DOHH2 (cell line): Measurements from ENCODE around the gene PARVB.

Experiments
- H3F3A ChIP-seq: fragments of 200-600 bp; sonication (generic), shearing (Covaris generic); 2 replicates; pipeline ENCODE4 v1.6.0; 2016; ENCODE audit warnings: antibody characterized with exemption, mild to moderate bottlenecking; ENCODE audit not compliant: control insufficient read depth, insufficient read depth
- H3K27ac ChIP-seq: fragments of 200-600 bp; sonication (generic); 2 replicates; pipeline ENCODE4 v1.5.1; 2014; ENCODE audit warnings: low read depth, mild to moderate bottlenecking, low read length, moderate library complexity
- H3K27me3 ChIP-seq: fragments of 200-600 bp; sonication (generic); 2 replicates; pipeline ENCODE4 v1.6.1; 2014; ENCODE audit warnings: mild to moderate bottlenecking, low read length, mixed read lengths; ENCODE audit not compliant: control insufficient read depth
- H3K36me3 ChIP-seq: fragments of 200-600 bp; sonication (generic); 2 replicates; pipeline ENCODE4 v1.6.1; 2014; ENCODE audit warnings: mild to moderate bottlenecking, low read length, moderate library complexity, mixed read lengths; ENCODE audit not compliant: control insufficient read depth
- H3K4me1 ChIP-seq: fragments of 200-600 bp; sonication (generic); 2 replicates; pipeline ENCODE4 v1.6.1; 2014; ENCODE audit warnings: mild to moderate bottlenecking, low read length, mixed read lengths; ENCODE audit not compliant: control insufficient read depth
- H3K4me2 ChIP-seq: fragments of 200-600 bp; sonication (generic); 2 replicates; pipeline ENCODE4 v1.6.0; 2014; ENCODE audit warnings: mild to moderate bottlenecking, low read length, moderate library complexity
- H3K4me3 ChIP-seq: fragments of 200-600 bp; sonication (generic); 2 replicates; pipeline ENCODE4 v1.5.1; 2014; ENCODE audit warnings: mild to moderate bottlenecking, low read length, mixed read lengths
- H3K79me2 ChIP-seq: fragments of 200-600 bp; sonication (generic); 2 replicates; pipeline ENCODE4 v1.6.1; 2014; ENCODE audit warnings: mild to moderate bottlenecking, low read length, mixed read lengths; ENCODE audit not compliant: control insufficient read depth
- H3K9me2 ChIP-seq: fragments of 200-600 bp; sonication (generic); replicated peaks from 2 replicates; pipeline ENCODE4 v1.6.1; 2014; ENCODE audit warnings: mild to moderate bottlenecking, low read length, mixed read lengths; ENCODE audit not compliant: control insufficient read depth
- H3K9me3 ChIP-seq: fragments of 200-600 bp; sonication (generic); 2 replicates; pipeline ENCODE4 v1.6.1; 2014; ENCODE audit warnings: antibody characterized with exemption, low read length, mixed read lengths; ENCODE audit not compliant: control insufficient read depth, insufficient read depth
- H4K20me1 ChIP-seq: fragments of 200-600 bp; sonication (generic); 2 replicates; pipeline ENCODE4 v1.6.0; 2014; ENCODE audit warnings: low read depth, mild to moderate bottlenecking, antibody characterized with exemption, low read length, moderate library complexity; ENCODE audit not compliant: control insufficient read depth, insufficient read depth
- CTCF ChIP-seq: fragments of 200-600 bp; sonication (generic); IDR thresholded peaks from one replicate; pipeline ENCODE4 v1.5.1; 2014; ENCODE audit warnings: antibody characterized with exemption, mild to moderate bottlenecking, low read depth, low read length; ENCODE audit not compliant: poor library complexity, severe bottlenecking
- EZH2phosphoT487 ChIP-seq: fragments of 200-600 bp; sonication (generic); IDR thresholded peaks from 2 replicates; pipeline ENCODE4 v1.6.1; 2017; ENCODE audit warnings: borderline replicate concordance, mild to moderate bottlenecking, antibody characterized with exemption, low read length, moderate library complexity, mixed read lengths

The PARVB gene

GRCh38 chr22:44211946-44212930, 188.1 kb downstream of the PARVB start:
- TF ChIP-seq CTCF (no peak), EZH2phosphoT487 (no peak)
- Histone ChIP-seq H3K9me3 (peaks cover 4% of the 10 kb centered on the region; the same call in 1 of the 2 replicates), H3F3A (no peaks in the 10 kb centered on the region), H3K9me2 (no peaks in the 10 kb centered on the region), H3K4me2 (no peak overlapping the region), H3K79me2 (no peaks in the 10 kb centered on the region), H3K4me3 (no peak overlapping the region), H3K27ac (no peak overlapping the region), H4K20me1 (no peaks in the 10 kb centered on the region), H3K27me3 (no peaks in the 10 kb centered on the region), H3K36me3 (no peaks in the 10 kb centered on the region), H3K4me1 (peaks cover 19% of the 10 kb centered on the region)

- Histone ChIP-seq H3K36me3 (no peaks in the 10 kb centered on the region), H4K20me1 (no peaks in the 10 kb centered on the region), H3K9me3 (peaks cover 4% of the 10 kb centered on the region; the same call in 1 of the 2 replicates), H3K9me2 (no peaks in the 10 kb centered on the region), H3F3A (no peaks in the 10 kb centered on the region), H3K27ac (no peak overlapping the region), H3K79me2 (no peaks in the 10 kb centered on the region), H3K4me3 (no peak overlapping the region), H3K27me3 (no peaks in the 10 kb centered on the region), H3K4me1 (peaks cover 13% of the 10 kb centered on the region), H3K4me2 (no peak overlapping the region)
- no peak for TF ChIP-seq CTCF
- no peak for TF ChIP-seq EZH2phosphoT487
These were observed 188.8 kb downstream of the PARVB start for GRCh38 chr22:44212936-44213335.

- Histone ChIP-seq H4K20me1 (no peaks in the 10 kb centered on the region), H3K9me3 (peaks cover 4% of the 10 kb centered on the region; the same call in 1 of the 2 replicates), H3F3A (no peaks in the 10 kb centered on the region), H3K27ac (no peak overlapping the region), H3K79me2 (no peaks in the 10 kb centered on the region), H3K9me2 (no peaks in the 10 kb centered on the region), H3K4me1 (peaks cover 7% of the 10 kb centered on the region), H3K27me3 (no peaks in the 10 kb centered on the region), H3K4me2 (no peak overlapping the region), H3K36me3 (no peaks in the 10 kb centered on the region), H3K4me3 (no peak overlapping the region)
- TF ChIP-seq CTCF = no peak
- TF ChIP-seq EZH2phosphoT487 = no peak
These were observed 189.5 kb downstream of the PARVB start for GRCh38 chr22:44213489-44214043.
